K562 (cell line): ENCODE data around the gene PSAP. TPM values are rescaled to one million over a fixed set of nuclear protein-coding genes. Genes with fewer than 3 reads are reported as not detected.

Source experiments
- CEBPG ChIP-seq, 3 experiments: fragments of 200-800 bp in 1 of 3; sonication (Bioruptor generic) in 1 of 3; sonication (generic) in 1 of 3; formaldehyde crosslinking in 1 of 3; IDR thresholded peaks in 2 of 3; conservative IDR thresholded peaks in 1 of 3; 2 replicates each; pipeline versions ENCODE4 v1.6.1 to v1.8.0; 2016 to 2022; ENCODE audit warnings: missing compliant biosample characterization in 2 of 3, missing genetic modification characterization in 2 of 3, mild to moderate bottlenecking in 1 of 3, missing genetic modification reagents in 1 of 3
- CREB3L1 ChIP-seq: fragments of 450-650 bp; IDR thresholded peaks from 2 replicates; pipeline ENCODE4 v1.6.1; 2014; ENCODE audit warnings: low read depth, mild to moderate bottlenecking, moderate library complexity, borderline replicate concordance
- FOXA3 ChIP-seq, 2 experiments: fragments of 450-650 bp in 1 of 2; sonication (generic) in 1 of 2; formaldehyde crosslinking; IDR thresholded peaks in 1 of 2; conservative IDR thresholded peaks in 1 of 2; 2 replicates each; pipeline versions ENCODE4 v1.4.0 to v1.8.0; 2020 to 2022; ENCODE audit warnings: mild to moderate bottlenecking in 2 of 2, missing genetic modification reagents in 1 of 2
- JUND ChIP-seq, 2 experiments: IDR thresholded peaks; 2 replicates in 1 of 2; 3 replicates in 1 of 2; pipeline ENCODE4 v1.6.1; 2011; ENCODE audit warnings: borderline replicate concordance in 2 of 2, low read depth in 2 of 2, low read length in 2 of 2, improper control_type of control experiment in 1 of 2, missing biosample characterization in 1 of 2, missing genetic modification characterization in 1 of 2, missing genetic modification reagents in 1 of 2
- MCM3 ChIP-seq: fragments of 450-650 bp; IDR thresholded peaks from 2 replicates; pipeline ENCODE4 v1.6.1; 2016
- PHTF2 ChIP-seq: fragments of 250-450 bp; sonication (Bioruptor Pico); IDR thresholded peaks from 2 replicates; pipeline ENCODE4 v1.5.0; 2021; ENCODE audit warnings: mild to moderate bottlenecking
- SAP30 ChIP-seq: fragments of 200-600 bp; sonication (generic); IDR thresholded peaks from 2 replicates; pipeline ENCODE4 v1.6.1; 2012; ENCODE audit warnings: borderline replicate concordance, low read depth, mild to moderate bottlenecking, moderate library complexity, low read length, control low read depth, inconsistent platforms; ENCODE audit not compliant: insufficient read depth, poor library complexity, severe bottlenecking
- TCF15 ChIP-seq: fragments of 250-450 bp; sonication (Bioruptor Pico); IDR thresholded peaks from 2 replicates; pipeline ENCODE4 v1.8.0; 2022; ENCODE audit warnings: moderate library complexity, mild to moderate bottlenecking, inconsistent platforms
- ZBED1 ChIP-seq: IDR thresholded peaks from 2 replicates; pipeline ENCODE4 v1.6.1; 2014
- ZFX ChIP-seq: sonication (generic); formaldehyde crosslinking; IDR thresholded peaks from 2 replicates; pipeline ENCODE4 v1.8.0; 2022; ENCODE audit warnings: mild to moderate bottlenecking, missing genetic modification reagents, moderate library complexity
- ZMIZ1 ChIP-seq, 2 experiments: fragments of 150-350 bp in 1 of 2; IDR thresholded peaks; 2 replicates each; pipeline ENCODE4 v1.6.1; 2012 to 2016; ENCODE audit warnings: low read depth in 2 of 2, low read length in 2 of 2, mild to moderate bottlenecking in 1 of 2, moderate library complexity in 1 of 2
- ZNF282 ChIP-seq: sonication (generic); formaldehyde crosslinking; IDR thresholded peaks from 2 replicates; pipeline ENCODE4 v1.8.1; 2023; ENCODE audit warnings: missing genetic modification reagents
- ZNF609 ChIP-seq: sonication (generic); formaldehyde crosslinking; IDR thresholded peaks from 2 replicates; pipeline ENCODE4 v1.8.1; 2023; ENCODE audit warnings: missing genetic modification reagents, mild to moderate bottlenecking, borderline replicate concordance
- ZNF780A ChIP-seq: fragments of 250-450 bp; sonication (Bioruptor Pico); IDR thresholded peaks from 2 replicates; pipeline ENCODE4 v1.5.0; 2021; ENCODE audit warnings: mild to moderate bottlenecking
- polyA plus RNA-seq, 8 experiments: library from polyadenylated mRNA; depleted of rRNA in 4 of 8; stranded (reverse) in 5 of 8; unstranded in 3 of 8; fragments of >200 nt; fragmentation: Nextera tagmentation in 2 of 8; fragmentation: Illumina TruSeq in 1 of 8; extraction: Ambion mirVana in 2 of 8; extraction: Trizol in 1 of 8; gene quantifications; 2 replicates each; pipeline versions ENCODE4 v1.2.1 to v1.2.3, GENCODE V29; 2011 to 2014; ENCODE audit warnings: inconsistent platforms in 1 of 8, missing spikeins in 1 of 8
- total RNA-seq, 7 experiments: library from RNA; depleted of rRNA in 6 of 7; stranded (reverse); fragments of >200 nt in 6 of 7; fragmentation: Illumina TruSeq in 2 of 7; extraction: Trizol in 2 of 7; gene quantifications; 2 replicates each; pipeline versions ENCODE4 v1.2.1 to v1.2.3, GENCODE V29; 2011 to 2021; ENCODE audit warnings: low replicate concordance in 1 of 7

PSAP gene
- total and polyA plus RNA-seq, 9 of the 15 experiments (the other 6 are each of a cell fraction or from before 2014, with no cell fraction given) = 245 to 700 (median 429) TPM

- TF ChIP-seq PHTF2 (CRISPR knock-in tag) = no peak
- no peak for TF ChIP-seq JUND (IDR thresholded peaks at IDR 0.05; ENCODE audit: borderline replicate concordance, low read depth, low read length)
- peak; percentile 48; the same call in 1 of the 3 replicates for TF ChIP-seq JUND (tag; IDR thresholded peaks at IDR 0.05; ENCODE audit: borderline replicate concordance, low read depth, low read length)
- no peak for TF ChIP-seq CREB3L1
- no peak for TF ChIP-seq ZNF609 (CRISPR knock-in tag)
- no peak for TF ChIP-seq SAP30
- no peak for TF ChIP-seq ZNF282
- no peak for TF ChIP-seq ZNF780A (CRISPR knock-in tag)
- no peak for TF ChIP-seq ZFX
- no peak for TF ChIP-seq MCM3
- peak in 1 of 2 experiments; percentile 55; a peak in 1 of 4 replicates for TF ChIP-seq FOXA3 (CRISPR knock-in tag; conservative IDR thresholded peaks at IDR 0.05 in 1 of 2, IDR thresholded peaks at IDR 0.05 in 1 of 2)
- no peak for TF ChIP-seq ZBED1
- no peak for TF ChIP-seq TCF15
- TF ChIP-seq CEBPG (CRISPR knock-in tag; IDR thresholded peaks at IDR 0.05) = peak; percentile 79
- TF ChIP-seq CEBPG (tag; conservative IDR thresholded peaks at IDR 0.05 in 1 of 2, IDR thresholded peaks at IDR 0.05 in 1 of 2) = peak in 1 of 2 experiments; percentile 55; a peak in 2 of 4 replicates
- TF ChIP-seq ZMIZ1 (IDR thresholded peaks at IDR 0.05; ENCODE audit: low read depth in 2 of 2, low read length in 2 of 2) = no peak
Observed at GRCh38 chr10:71837098-71837827, 13.8 kb downstream of the PSAP start (continued).
